ENCODE results near the gene PSMD9.
"Not testable (repeated sequence)": the region's sequence is repeated elsewhere in the genome, so short reads cannot be mapped to it uniquely, and the experiment has no call there.

PSMD9 gene

GRCh38 chr12:121888478-121889273 is at the start of gene PSMD9:
Gene PSMD9 (plus strand): TSS chr12:121888790. CDS start chr12:121888857, 67 bp downstream.
- peak; percentile 90 for DNase-seq (ENCODE audit: low read depth)

GRCh38 chr12:121839106-121839992 is 49.2 kb upstream of the PSMD9 start:
- DNase-seq (ENCODE audit: low read depth): peak; percentile 53

DNA sequence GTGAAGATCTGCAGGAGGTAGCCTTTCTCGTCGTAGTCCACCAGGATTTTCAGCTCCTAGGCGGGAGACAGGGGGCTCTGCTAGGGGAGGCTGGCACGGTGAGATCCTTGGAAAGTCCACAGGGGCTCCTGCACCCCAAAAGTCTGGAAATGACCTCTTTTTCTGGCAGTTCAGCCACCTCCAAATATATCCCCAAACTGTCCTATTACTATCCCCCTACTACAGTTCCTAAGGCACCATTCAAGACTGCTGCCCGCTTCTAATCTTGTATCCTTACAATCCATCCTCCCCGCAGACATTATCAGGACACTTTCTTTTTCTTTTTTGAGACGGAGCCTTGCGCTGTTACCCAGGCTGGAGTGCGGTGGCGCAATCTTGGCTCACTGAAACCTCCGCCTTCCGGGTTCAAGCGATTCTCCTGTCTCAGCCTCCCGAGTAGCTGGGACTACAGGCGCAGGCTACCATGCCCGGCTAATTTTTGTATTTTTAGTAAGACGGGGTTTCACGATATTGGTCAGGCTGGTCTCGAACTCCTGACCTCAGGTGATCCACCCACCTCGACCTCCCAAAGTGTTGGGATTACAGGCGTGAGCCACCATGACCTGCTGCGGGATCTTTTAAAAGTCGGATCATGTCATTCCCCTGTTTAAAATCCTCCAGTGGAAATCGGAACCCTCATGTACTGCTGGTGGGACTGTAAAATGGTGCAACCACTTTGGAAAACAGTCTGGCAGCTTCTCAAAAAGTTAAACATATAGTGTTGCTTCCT is 48.4 kb upstream of the PSMD9 start:
- DNase-seq (ENCODE audit: low read depth): no peak

DNA sequence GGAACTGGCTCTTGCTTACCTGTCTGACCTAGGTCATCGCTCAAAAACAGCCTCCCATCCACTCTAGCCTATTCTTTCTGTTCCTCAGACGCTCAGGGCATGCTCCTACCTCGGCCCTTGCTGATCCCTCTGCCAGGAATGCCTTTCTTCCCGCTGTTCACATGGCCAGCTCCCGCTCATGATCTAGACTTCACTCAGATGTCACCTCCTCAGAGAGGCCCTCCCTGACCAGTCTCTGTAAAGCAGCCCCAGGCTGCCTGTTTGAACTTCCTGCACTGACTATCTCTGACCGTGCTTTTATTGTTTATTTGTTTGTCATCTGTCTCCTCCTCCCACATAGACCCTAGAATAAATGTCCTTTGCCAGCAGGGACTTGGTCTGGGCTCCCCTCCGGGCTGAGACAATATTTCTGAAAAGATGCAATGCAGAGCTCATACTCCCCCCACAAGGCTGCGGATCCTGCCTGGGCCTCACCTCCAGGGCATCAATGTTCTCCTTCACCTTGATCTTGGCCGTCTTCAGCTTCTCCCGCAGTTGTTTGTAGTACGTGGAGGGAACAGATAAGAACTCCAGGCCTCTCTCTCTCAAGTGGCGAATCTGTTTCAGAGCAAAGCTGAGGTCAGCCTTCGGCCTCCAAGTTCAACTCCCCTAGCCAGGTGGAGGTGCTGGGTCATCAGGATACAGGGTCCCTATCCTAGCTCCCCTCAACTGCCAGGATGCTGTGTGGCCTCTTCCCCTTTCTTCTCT is 45.2 kb upstream of the PSMD9 start:
- no peak for DNase-seq (ENCODE audit: low read depth)

GRCh38 chr12:121845701-121846100 is 42.9 kb upstream of the PSMD9 start:
- DNase-seq (ENCODE audit: low read depth): no peak

GRCh38 chr12:121849211-121849610 is 39.4 kb upstream of the PSMD9 start:
- DNase-seq (ENCODE audit: low read depth): no peak

- no peak for DNase-seq (ENCODE audit: low read depth)
Measured at GRCh38 chr12:121849665-121850064, 38.9 kb upstream of the PSMD9 start.

DNA sequence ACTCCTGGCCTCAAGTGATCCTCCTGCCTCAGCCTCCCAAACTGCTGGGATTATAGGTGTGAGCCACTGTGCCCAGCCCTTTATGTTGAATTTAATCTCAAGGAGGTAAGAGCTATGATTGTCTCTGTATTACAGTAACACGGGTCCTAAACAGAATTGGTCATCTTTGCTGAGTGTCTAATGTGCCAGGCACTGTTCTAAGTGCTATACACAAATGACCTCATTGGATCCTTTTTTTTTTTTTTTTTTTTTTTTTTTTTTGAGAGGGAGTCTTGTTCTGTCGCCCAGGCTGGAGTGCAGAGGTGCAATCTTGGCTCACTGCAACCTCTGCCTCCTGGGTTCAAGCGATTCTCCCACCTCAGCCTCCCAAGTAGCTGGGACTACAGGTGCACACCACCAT is 36.2 kb upstream of the PSMD9 start:
- DNase-seq (ENCODE audit: low read depth): not testable (repeated sequence)

- no peak for DNase-seq (ENCODE audit: low read depth)
Measured at GRCh38 chr12:121857322-121858246, 31.0 kb upstream of the PSMD9 start.

GRCh38 chr12:121858318-121858661 is 30.3 kb upstream of the PSMD9 start:
- no peak for DNase-seq (ENCODE audit: low read depth)

DNA sequence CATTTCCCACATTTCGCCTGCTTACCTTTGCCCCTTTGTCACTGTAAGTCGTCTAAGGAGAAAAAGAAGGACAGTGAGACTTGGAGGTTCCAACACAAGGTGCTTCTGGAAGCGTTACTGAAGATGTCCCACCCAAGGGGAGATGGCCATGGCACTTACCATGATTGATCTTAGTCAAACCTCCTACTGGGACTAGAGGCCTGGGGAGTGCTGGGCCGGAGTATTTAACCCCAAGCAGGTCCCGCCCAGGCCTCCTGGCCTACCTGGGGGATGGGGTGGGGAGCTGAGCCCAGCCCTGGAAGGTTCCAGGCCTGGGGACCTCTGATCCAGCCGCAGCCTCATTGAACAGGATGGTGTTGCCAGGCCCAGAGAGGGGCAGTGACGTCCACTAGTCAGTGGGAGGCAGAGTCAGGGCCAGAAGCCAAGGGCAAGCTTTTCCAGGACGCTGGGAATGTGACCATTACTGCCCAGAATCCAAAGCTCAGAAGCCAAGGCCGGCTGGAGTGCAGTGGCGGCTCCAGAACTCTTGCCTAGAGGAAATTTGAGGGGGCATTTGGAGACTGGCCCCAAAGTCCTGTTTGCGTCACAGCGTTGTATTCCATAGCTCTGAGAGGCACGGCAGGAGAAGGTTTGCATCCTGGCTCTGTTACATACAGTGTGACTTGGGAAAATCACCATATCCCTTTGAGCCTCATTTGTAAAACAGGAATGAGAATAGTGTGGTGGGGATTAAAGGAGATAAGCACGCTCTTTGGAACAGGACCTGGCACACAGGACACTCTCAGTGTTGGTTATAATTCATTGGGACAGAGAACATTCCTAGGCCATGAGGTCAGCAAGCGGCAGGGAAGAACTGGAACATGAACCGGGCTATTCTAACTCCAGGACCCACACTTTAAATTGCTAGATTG is 29.7 kb upstream of the PSMD9 start, which contains the start of gene HPD:
Gene HPD (minus strand): TSS at position 198 of the 911 bp plus-strand sequence. CDS start 36 bp downstream, at position 162.
- peak; percentile 50 for DNase-seq (ENCODE audit: low read depth)

- no peak for DNase-seq (ENCODE audit: low read depth)
Measured at GRCh38 chr12:121860257-121860656, 28.3 kb upstream of the PSMD9 start.

DNA sequence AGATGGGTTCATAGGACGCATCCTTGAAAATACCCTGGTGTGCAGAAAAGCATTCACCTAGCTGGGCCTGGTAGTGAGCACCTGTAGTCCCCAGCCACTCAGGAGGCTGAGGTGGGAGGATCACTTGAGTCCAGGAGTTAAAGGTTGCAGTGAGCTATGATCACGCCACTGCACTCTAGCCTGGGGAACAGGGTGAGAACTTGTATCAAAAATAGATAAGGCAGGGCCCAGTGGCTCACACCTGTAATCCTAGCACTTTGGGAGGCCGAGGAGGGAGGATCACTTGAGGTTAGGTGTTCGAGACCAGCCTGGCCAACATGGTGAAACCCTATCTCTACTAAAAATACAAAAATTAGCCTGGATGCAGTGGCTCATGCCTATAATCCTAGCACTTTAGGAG is 27.9 kb upstream of the PSMD9 start:
- DNase-seq (ENCODE audit: low read depth): not testable (repeated sequence)

- no peak for DNase-seq (ENCODE audit: low read depth)
Measured at GRCh38 chr12:121861636-121862254, 26.8 kb upstream of the PSMD9 start.

DNA sequence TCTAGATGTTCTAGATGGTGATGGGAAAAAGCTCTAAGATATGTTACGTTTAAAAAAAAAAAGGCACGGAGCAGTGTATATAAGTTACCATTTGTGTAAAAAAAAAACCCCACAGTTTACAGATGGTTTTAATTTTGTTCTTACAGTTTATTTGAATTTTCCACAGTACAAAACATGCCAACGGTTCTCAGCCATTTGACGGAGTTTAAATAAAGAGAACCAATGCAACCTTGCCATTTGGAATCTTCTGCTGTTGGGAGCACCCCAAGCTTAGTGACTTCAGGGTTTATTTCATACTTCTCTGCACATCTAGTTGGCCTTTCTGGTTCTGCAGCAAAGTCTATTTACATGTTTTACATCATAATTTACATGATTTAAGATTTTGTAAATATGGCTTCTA is 22.3 kb upstream of the PSMD9 start:
- no peak for DNase-seq (ENCODE audit: low read depth)

GRCh38 chr12:121869229-121869628 is 19.4 kb upstream of the PSMD9 start:
- not testable (repeated sequence) for DNase-seq (ENCODE audit: low read depth)

GRCh38 chr12:121871467-121871866 is 17.1 kb upstream of the PSMD9 start:
- DNase-seq (ENCODE audit: low read depth): no peak

DNA sequence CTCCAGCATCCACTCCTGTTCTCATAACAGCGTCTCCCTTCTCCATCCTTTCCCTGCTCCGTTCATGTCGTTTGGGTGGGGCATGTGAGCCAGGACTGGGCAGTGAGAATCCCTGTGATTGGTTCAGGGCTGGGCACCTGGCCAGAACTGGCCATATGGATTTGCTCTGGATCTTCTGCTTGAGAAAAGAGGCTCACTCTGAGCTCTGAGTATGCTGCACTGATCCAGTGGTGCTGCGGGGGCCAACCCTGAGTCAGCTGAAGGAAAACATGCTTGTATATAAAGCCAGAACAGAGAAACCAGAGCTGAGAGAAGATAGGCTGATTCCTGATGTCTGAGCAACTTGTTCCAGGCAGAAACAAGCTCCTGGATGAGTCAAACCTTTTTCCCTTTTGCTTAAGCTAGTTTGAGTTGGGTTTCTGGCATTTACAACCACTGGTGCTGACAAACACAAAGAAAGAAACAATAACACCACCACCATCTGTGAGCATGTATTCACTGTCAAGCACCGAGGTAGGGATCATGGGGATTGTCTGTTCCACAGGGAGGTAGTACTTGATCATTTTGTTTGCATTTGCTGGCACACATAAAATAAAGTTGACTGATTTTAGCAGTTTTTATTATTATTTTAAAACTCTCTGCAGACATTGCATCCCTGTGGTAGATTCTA is 15.9 kb upstream of the PSMD9 start:
- DNase-seq (ENCODE audit: low read depth): no peak

Data from HS-27A (cell line).